GM13977 (cell line): Measurements from ENCODE around the gene EXD3.

ENCODE experiments used
- DNase-seq: peaks from one replicate; pipeline ENCODE4 v3.0.0; 2012; ENCODE audit warnings: low spot score
- in situ Hi-C: fragments of 300-500 bp; cut with MboI; formaldehyde crosslinking; loops from one replicate; pipeline ENCODE4 v1.12.0; 2022; ENCODE audit warnings: low sequenced_read_pairs, low pct_unique_long_range_greater_than_20kb, mixed read lengths, inconsistent platforms; ENCODE audit not compliant: unreplicated experiment
- TF ChIP-seq, protein P1 (sequence below): IDR thresholded peaks from 2 replicates; pipeline ENCODE4 v1.5.1; 2012; ENCODE audit warnings: mild to moderate bottlenecking, control low read depth; ENCODE audit not compliant: insufficient read depth; ENCODE audit errors: extremely low read depth, missing control alignments

The EXD3 gene

GRCh38 chr9:137421838-137422603, 941 bp downstream of the EXD3 start:
- no peak for DNase-seq
- TF ChIP-seq, protein P1, sequence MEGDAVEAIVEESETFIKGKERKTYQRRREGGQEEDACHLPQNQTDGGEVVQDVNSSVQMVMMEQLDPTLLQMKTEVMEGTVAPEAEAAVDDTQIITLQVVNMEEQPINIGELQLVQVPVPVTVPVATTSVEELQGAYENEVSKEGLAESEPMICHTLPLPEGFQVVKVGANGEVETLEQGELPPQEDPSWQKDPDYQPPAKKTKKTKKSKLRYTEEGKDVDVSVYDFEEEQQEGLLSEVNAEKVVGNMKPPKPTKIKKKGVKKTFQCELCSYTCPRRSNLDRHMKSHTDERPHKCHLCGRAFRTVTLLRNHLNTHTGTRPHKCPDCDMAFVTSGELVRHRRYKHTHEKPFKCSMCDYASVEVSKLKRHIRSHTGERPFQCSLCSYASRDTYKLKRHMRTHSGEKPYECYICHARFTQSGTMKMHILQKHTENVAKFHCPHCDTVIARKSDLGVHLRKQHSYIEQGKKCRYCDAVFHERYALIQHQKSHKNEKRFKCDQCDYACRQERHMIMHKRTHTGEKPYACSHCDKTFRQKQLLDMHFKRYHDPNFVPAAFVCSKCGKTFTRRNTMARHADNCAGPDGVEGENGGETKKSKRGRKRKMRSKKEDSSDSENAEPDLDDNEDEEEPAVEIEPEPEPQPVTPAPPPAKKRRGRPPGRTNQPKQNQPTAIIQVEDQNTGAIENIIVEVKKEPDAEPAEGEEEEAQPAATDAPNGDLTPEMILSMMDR, result no peak
- in situ Hi-C loops, result no loop called here

- in situ Hi-C loops, result no loop called here
- TF ChIP-seq, protein P1, result no peak
- no peak for DNase-seq
Observed at GRCh38 chr9:137417161-137418021, 5.6 kb downstream of the EXD3 start.

- no peak for DNase-seq
- TF ChIP-seq, protein P1, result no peak
- in situ Hi-C loops, result no loop called here
Observed at GRCh38 chr9:137416563-137417151, 6.3 kb downstream of the EXD3 start.

DNA sequence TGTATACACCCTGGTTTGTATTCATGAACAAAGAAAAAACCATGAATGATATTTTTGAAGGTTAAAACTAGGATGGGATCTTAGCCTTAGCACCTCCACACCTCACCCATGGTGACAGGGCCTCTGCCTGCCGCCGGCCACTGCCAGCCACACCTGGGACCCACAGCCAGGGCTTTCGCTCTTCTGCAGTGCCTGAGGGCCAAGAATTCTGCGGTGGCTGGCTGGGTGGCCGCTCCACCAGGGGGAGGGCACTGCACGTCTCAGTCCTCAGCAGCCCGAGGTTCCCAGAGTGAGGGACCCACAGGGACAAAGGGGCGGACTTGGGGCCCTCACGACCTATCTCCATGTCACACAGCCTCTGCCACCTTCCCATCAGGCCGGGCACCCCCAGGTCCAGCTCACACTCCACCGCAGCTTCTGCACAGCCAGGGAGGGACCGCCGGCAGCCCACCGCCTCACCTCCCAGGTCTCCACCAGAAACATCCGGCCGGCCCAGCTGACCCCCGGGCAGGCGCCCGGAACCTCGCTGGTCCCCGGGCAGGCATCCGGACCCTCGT, 6.9 kb downstream of the EXD3 start:
- TF ChIP-seq, protein P1, result no peak
- DNase-seq, result no peak
- in situ Hi-C loops, result no loop called here

GRCh38 chr9:137415451-137415850, 7.5 kb downstream of the EXD3 start:
- no peak for DNase-seq
- in situ Hi-C loops, result no loop called here
- TF ChIP-seq, protein P1, result no peak

DNA sequence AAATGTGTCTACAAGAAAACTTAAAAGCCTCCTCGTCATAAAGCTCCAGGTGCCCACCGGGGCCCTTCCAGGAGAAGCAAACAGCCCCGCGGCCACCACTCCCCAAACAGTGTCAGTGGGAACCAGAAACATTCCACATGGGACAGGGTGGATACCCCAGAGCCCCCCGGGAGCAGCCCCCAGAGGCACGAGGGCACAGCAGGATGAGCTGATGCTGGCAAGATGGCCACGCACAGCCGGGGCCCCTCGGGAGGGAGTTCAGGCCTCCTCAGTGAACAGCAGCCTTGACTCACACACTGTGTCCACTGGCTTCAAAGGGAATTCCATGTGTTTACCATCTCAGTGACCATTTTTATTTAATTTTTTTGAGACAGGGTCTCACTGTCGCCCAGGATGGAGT, 10.5 kb downstream of the EXD3 start:
- TF ChIP-seq, protein P1, result no peak
- in situ Hi-C loops, result no loop called here
- no peak for DNase-seq
